Caco-2 (cell line): ENCODE data around the gene SDF4. TPM values are rescaled to one million over a fixed set of nuclear protein-coding genes. Genes with fewer than 3 reads are reported as not detected.

Experiments used
- BruUV-seq: library from RNA; stranded (reverse); fragments of 400-500 nt; replicated peaks from 2 replicates; lab custom pipeline; 2021; lab: Mats Ljungman, UMichigan
- CTCF ChIA-PET: fragments of 300-600 bp; sonication (Branson Sonifier 250); formaldehyde crosslinking; loops from one replicate; lab custom pipeline; 2022; ENCODE audit warnings: antibody characterized with exemption; lab: Charles Lee
- POLR2A ChIA-PET: fragments of 300-600 bp; sonication (Branson Sonifier 250); formaldehyde crosslinking; loops from one replicate; lab custom pipeline; 2022; ENCODE audit warnings: antibody characterized with exemption; lab: Charles Lee
- DNase-seq, 2 experiments: peaks; one replicate each; pipeline versions ENCODE4 v3.0.0 to v3.0.0-alpha.2; 2020 to 2022
- H3K27me3 ChIP-seq: replicated peaks from 2 replicates; pipeline ENCODE4 v1.6.0; 2011; ENCODE audit warnings: low read length; ENCODE audit not compliant: control insufficient read depth, insufficient read depth
- H3K36me3 ChIP-seq: 2 replicates; pipeline ENCODE4 v1.5.1; 2011; ENCODE audit warnings: low read length; ENCODE audit not compliant: control insufficient read depth, insufficient read depth
- H3K4me1 ChIP-seq: fragments of 250-450 bp; sonication (Bioruptor Pico); 2 replicates; pipeline ENCODE4 v1.5.1; 2020; ENCODE audit warnings: mild to moderate bottlenecking
- H3K4me3 ChIP-seq: 2 replicates; pipeline ENCODE4 v1.5.1; 2011; ENCODE audit warnings: low read depth, mild to moderate bottlenecking, control low read depth, low read length
- H3K9me3 ChIP-seq: fragments of 250-450 bp; sonication (Bioruptor Pico); 2 replicates; pipeline ENCODE4 v1.5.1; 2020; ENCODE audit warnings: mild to moderate bottlenecking, moderate library complexity
- H3K27ac Mint-ChIP-seq: one replicate; pipeline ENCODE4 v1.8.0; 2022; ENCODE audit warnings: mixed read lengths; ENCODE audit not compliant: unreplicated experiment
- H3K27me3 Mint-ChIP-seq: one replicate; pipeline ENCODE4 v1.8.0; 2022; ENCODE audit warnings: mixed read lengths; ENCODE audit not compliant: insufficient read depth, unreplicated experiment
- H3K36me3 Mint-ChIP-seq: one replicate; pipeline ENCODE4 v1.8.0; 2022; ENCODE audit warnings: mild to moderate bottlenecking, mixed read lengths; ENCODE audit not compliant: insufficient read depth, unreplicated experiment
- H3K4me1 Mint-ChIP-seq: one replicate; pipeline ENCODE4 v1.8.0; 2022; ENCODE audit warnings: low read depth, mixed read lengths; ENCODE audit not compliant: unreplicated experiment
- H3K4me3 Mint-ChIP-seq: one replicate; pipeline ENCODE4 v1.8.0; 2022; ENCODE audit warnings: mild to moderate bottlenecking, moderate library complexity, mixed read lengths; ENCODE audit not compliant: unreplicated experiment
- H3K9me3 Mint-ChIP-seq: one replicate; pipeline ENCODE4 v1.8.0; 2022; ENCODE audit warnings: mixed read lengths; ENCODE audit not compliant: unreplicated experiment
- CTCF ChIP-seq, 2 experiments: fragments of 200-600 bp in 1 of 2; IDR thresholded peaks; 1 replicate in 1 of 2; 2 replicates in 1 of 2; pipeline versions ENCODE4 v1.5.1 to v1.8.0; 2011 to 2022; ENCODE audit warnings: antibody characterized with exemption in 1 of 2, control low read depth in 1 of 2, inconsistent platforms in 1 of 2, low read depth in 1 of 2, low read length in 1 of 2, mild to moderate bottlenecking in 1 of 2, moderate library complexity in 1 of 2; ENCODE audit not compliant: insufficient read depth in 1 of 2, severe bottlenecking in 1 of 2, unreplicated experiment in 1 of 2
- intact Hi-C: fragments of 100-400 bp; cut with micrococcal nuclease; formaldehyde crosslinking; loops from one replicate; pipeline ENCODE4 v1.10.0; 2022; ENCODE audit not compliant: unreplicated experiment
- total RNA-seq: library from RNA; stranded (reverse); gene quantifications from 2 replicates; pipeline ENCODE4 v1.2.3, GENCODE V29; 2022

SDF4 gene
- total RNA-seq, 1 experiment from 2014 or later = 140 TPM

GRCh38 chr1:1194723-1195122 lies 37.1 kb downstream of the SDF4 start:
- no peak overlapping the region for H3K27ac Mint-ChIP-seq
- H3K9me3 ChIP-seq = peaks cover 8% of the 10 kb centered on the region; the same call in 1 of the 2 replicates
- TF ChIP-seq CTCF (IDR thresholded peaks at IDR 0.05; ENCODE audit: insufficient read depth in 1 of 2, low read depth in 1 of 2, low read length in 1 of 2, severe bottlenecking in 1 of 2, unreplicated experiment in 1 of 2) = no peak
- H3K4me1 Mint-ChIP-seq = no peaks in the 10 kb centered on the region
- CTCF ChIA-PET = no interaction called here
- H3K27me3 ChIP-seq = no peaks in the 10 kb centered on the region
- POLR2A ChIA-PET = no interaction called here
- H3K4me3 ChIP-seq = no peak overlapping the region
- no peak for DNase-seq
- intact Hi-C loops = no loop called here
- no peaks in the 10 kb centered on the region for H3K27me3 Mint-ChIP-seq
- H3K9me3 Mint-ChIP-seq = peaks cover 22% of the 10 kb centered on the region
- H3K36me3 ChIP-seq = no peaks in the 10 kb centered on the region
- H3K4me3 Mint-ChIP-seq = no peak overlapping the region
- H3K36me3 Mint-ChIP-seq = no peaks in the 10 kb centered on the region
- no TSS peak for BruUV-seq
- no peaks in the 10 kb centered on the region for H3K4me1 ChIP-seq

- Mint-ChIP-seq H3K27me3 (no peaks in the 10 kb centered on the region), H3K4me1 (no peaks in the 10 kb centered on the region), H3K36me3 (no peaks in the 10 kb centered on the region), H3K9me3 (peaks cover 22% of the 10 kb centered on the region), H3K4me3 (no peak overlapping the region), H3K27ac (no peak overlapping the region)
- H3K9me3 ChIP-seq = peaks cover 8% of the 10 kb centered on the region; the same call in 1 of the 2 replicates
- no TSS peak for BruUV-seq
- no peak for DNase-seq
- H3K27me3 ChIP-seq = no peaks in the 10 kb centered on the region
- ChIA-PET POLR2A (no interaction called here), CTCF (no interaction called here)
- no peak overlapping the region for H3K4me3 ChIP-seq
- no peaks in the 10 kb centered on the region for H3K4me1 ChIP-seq
- intact Hi-C loops = no loop called here
- H3K36me3 ChIP-seq = no peaks in the 10 kb centered on the region
- TF ChIP-seq CTCF (IDR thresholded peaks at IDR 0.05; ENCODE audit: insufficient read depth in 1 of 2, low read depth in 1 of 2, low read length in 1 of 2, severe bottlenecking in 1 of 2, unreplicated experiment in 1 of 2) = no peak
Measured at GRCh38 chr1:1191734-1192133, 40.1 kb downstream of the SDF4 start.

GRCh38 chr1:1189111-1189510 lies 42.7 kb downstream of the SDF4 start:
- TF ChIP-seq CTCF (IDR thresholded peaks at IDR 0.05; ENCODE audit: insufficient read depth in 1 of 2, low read depth in 1 of 2, low read length in 1 of 2, severe bottlenecking in 1 of 2, unreplicated experiment in 1 of 2) = no peak
- no peak for DNase-seq
- CTCF ChIA-PET = no interaction called here
- no peak overlapping the region for H3K27ac Mint-ChIP-seq
- intact Hi-C loops = no loop called here
- H3K4me3 Mint-ChIP-seq = no peak overlapping the region
- Histone ChIP-seq H3K9me3 (no peaks in the 10 kb centered on the region), H3K4me1 (no peaks in the 10 kb centered on the region), H3K36me3 (no peaks in the 10 kb centered on the region), H3K4me3 (no peak overlapping the region), H3K27me3 (no peaks in the 10 kb centered on the region)
- no peaks in the 10 kb centered on the region for H3K4me1 Mint-ChIP-seq
- H3K9me3 Mint-ChIP-seq = peaks cover 10% of the 10 kb centered on the region
- H3K27me3 Mint-ChIP-seq = no peaks in the 10 kb centered on the region
- POLR2A ChIA-PET = no interaction called here
- no peaks in the 10 kb centered on the region for H3K36me3 Mint-ChIP-seq
- BruUV-seq = no TSS peak
